Testis (tissue), 3 donors: ENCODE results near the gene EREG. TPM values are rescaled to one million over a fixed set of nuclear protein-coding genes. Genes with fewer than 3 reads are reported as not detected.

ENCODE experiments used
- DNase-seq: peaks from one replicate; pipeline ENCODE4 v3.0.0-alpha.2; 2019
- H3K27ac ChIP-seq, 2 donors: fragments of 200-600 bp; sonication (generic); one replicate each; pipeline ENCODE4 v1.5.1; 2019
- H3K27me3 ChIP-seq: fragments of 200-600 bp; sonication (generic); one replicate; pipeline ENCODE4 v1.5.1; 2019
- H3K36me3 ChIP-seq: fragments of 200-600 bp; sonication (generic); one replicate; pipeline ENCODE4 v1.5.1; 2017; ENCODE audit warnings: low read depth; ENCODE audit errors: missing control alignments
- H3K4me1 ChIP-seq: fragments of 200-600 bp; sonication (generic); one replicate; pipeline ENCODE4 v1.5.1; 2019
- H3K4me3 ChIP-seq, 2 donors: fragments of 200-600 bp; sonication (generic); one replicate each; pipeline ENCODE4 v1.5.1; 2017 to 2019
- H3K9me3 ChIP-seq: fragments of 200-600 bp; sonication (generic); one replicate; pipeline ENCODE4 v1.5.1; 2017
- CTCF ChIP-seq, 3 experiments: fragments of 450-650 bp in 2 of 3; fragments of 200-600 bp in 1 of 3; sonication (generic) in 1 of 3; IDR thresholded peaks; one replicate each; pipeline ENCODE4 v1.5.1; 2016 to 2019; ENCODE audit warnings: antibody characterized with exemption in 3 of 3, mild to moderate bottlenecking in 2 of 3, moderate library complexity in 1 of 3
- POLR2A ChIP-seq: fragments of 450-650 bp; IDR thresholded peaks from one replicate; pipeline ENCODE4 v1.6.1; 2017; ENCODE audit warnings: antibody characterized with exemption, mild to moderate bottlenecking, moderate library complexity
- WGBS, 2 donors: methylation state at CpG; one replicate each; pipeline ENCODE4 v1.1.5; 2018; 5-methylcytosine and 5-hydroxymethylcytosine counted together
- intact Hi-C: fragments of 100-400 bp; cut with DNase I; formaldehyde crosslinking; loops from one replicate; pipeline ENCODE4 v1.15.1; 2023; ENCODE audit warnings: low total_unique reads
- polyA plus RNA-seq: library from polyadenylated mRNA; stranded (reverse); fragments of 350-450 nt; fragmentation: Illumina TruSeq; extraction: RNeasy Lipid Tissue Mini Kit (QIAGEN cat#74804); gene quantifications from one replicate; pipeline ENCODE4 v1.2.3, GENCODE V29; 2014; ENCODE audit warnings: low read depth, low replicate concordance; ENCODE audit not compliant: insufficient read depth
- total RNA-seq, 2 donors: library from RNA; depleted of rRNA; stranded (reverse); fragments of >200 nt; gene quantifications; one replicate each; pipeline ENCODE4 v1.2.3, GENCODE V29; 2016

EREG gene
- total and polyA plus RNA-seq, 3 donors from 2014 or later: 0.37 TPM; not detected in 2

GRCh38 chr4:74357965-74358364 lies 7.0 kb upstream of the EREG start:
- H3K9me3 ChIP-seq: no peaks in the 10 kb centered on the region
- 79 to 84% methylated on average over 1 of the region's 1 CpG for WGBS, 2 donors
- DNase-seq: no peak
- H3K27me3 ChIP-seq: no peaks in the 10 kb centered on the region
- TF ChIP-seq CTCF (IDR thresholded peaks at IDR 0.05) (no peak), POLR2A (no peak)
- H3K27ac ChIP-seq: no peak overlapping the region
- H3K4me3 ChIP-seq: no peak overlapping the region
- intact Hi-C loops: no loop called here
- no peaks in the 10 kb centered on the region for H3K4me1 ChIP-seq
- no peaks in the 10 kb centered on the region for H3K36me3 ChIP-seq

- H3K4me1 ChIP-seq: peaks cover 12% of the 10 kb centered on the region
- no peak overlapping the region for H3K4me3 ChIP-seq
- H3K27me3 ChIP-seq: no peaks in the 10 kb centered on the region
- 59 to 60% methylated on average over 4 of the region's 4 CpGs for WGBS, 2 donors
- TF ChIP-seq CTCF (IDR thresholded peaks at IDR 0.05) (no peak), POLR2A (no peak)
- DNase-seq: no peak
- intact Hi-C loops: no loop called here
- no peaks in the 10 kb centered on the region for H3K36me3 ChIP-seq
- no peak overlapping the region for H3K27ac ChIP-seq
- no peaks in the 10 kb centered on the region for H3K9me3 ChIP-seq
Measured at GRCh38 chr4:74361671-74362070, 3.3 kb upstream of the EREG start.

GRCh38 chr4:74362347-74362746 lies 2.6 kb upstream of the EREG start:
- 72 to 81% methylated on average over 3 of the region's 3 CpGs for WGBS, 2 donors
- intact Hi-C loops: no loop called here
- DNase-seq: no peak
- no peak for TF ChIP-seq CTCF (IDR thresholded peaks at IDR 0.05)
- TF ChIP-seq POLR2A: no peak
- H3K27ac ChIP-seq: no peak overlapping the region
- H3K4me3 ChIP-seq: no peak overlapping the region
- H3K27me3 ChIP-seq: no peaks in the 10 kb centered on the region
- peaks cover 12% of the 10 kb centered on the region for H3K4me1 ChIP-seq
- no peaks in the 10 kb centered on the region for H3K9me3 ChIP-seq
- H3K36me3 ChIP-seq: no peaks in the 10 kb centered on the region

- H3K4me3 ChIP-seq: no peak overlapping the region
- no peak for DNase-seq
- no peak overlapping the region for H3K27ac ChIP-seq
- intact Hi-C loops: no loop called here
- H3K4me1 ChIP-seq: peaks cover 12% of the 10 kb centered on the region
- no peaks in the 10 kb centered on the region for H3K9me3 ChIP-seq
- H3K27me3 ChIP-seq: no peaks in the 10 kb centered on the region
- H3K36me3 ChIP-seq: no peaks in the 10 kb centered on the region
- 30 to 45% methylated on average over 8 of the region's 8 CpGs for WGBS, 2 donors
- TF ChIP-seq POLR2A: no peak
- no peak for TF ChIP-seq CTCF (IDR thresholded peaks at IDR 0.05)
Measured at GRCh38 chr4:74364256-74364651, 691 bp upstream of the EREG start.

- WGBS, 2 donors: 9 to 15% methylated on average over 11 of the region's 11 CpGs
- Histone ChIP-seq H3K9me3 (no peaks in the 10 kb centered on the region), H3K36me3 (no peaks in the 10 kb centered on the region), H3K27me3 (no peaks in the 10 kb centered on the region), H3K27ac (no peak overlapping the region), H3K4me1 (peaks cover 12% of the 10 kb centered on the region), H3K4me3 (peak overlapping the region in 1 of 2 donors; percentile 43)
- intact Hi-C loops: no loop called here
- no peak for DNase-seq
- no peak for TF ChIP-seq POLR2A
- no peak for TF ChIP-seq CTCF (IDR thresholded peaks at IDR 0.05)
Measured at GRCh38 chr4:74365761-74366160, 816 bp downstream of the EREG start.
